HEK293 (cell line): Measurements from ENCODE around the gene GMDS.

Source experiments
- CTCF ChIA-PET: fragments of 350-600 bp; formaldehyde crosslinking; extraction: SDS; loops from one replicate; lab custom pipeline; 2021; ENCODE audit warnings: antibody characterized with exemption; lab: Yijun Ruan, JAX
- POLR2A ChIA-PET: fragments of 300-600 bp; formaldehyde crosslinking; extraction: SDS; loops from one replicate; lab custom pipeline; 2020; ENCODE audit warnings: antibody characterized with exemption, inconsistent platforms; lab: Yijun Ruan, JAX
- H3K27ac ChIP-seq: fragments of 200-500 bp; sonication (Bioruptor generic); 2 replicates; pipeline ENCODE4 v1.5.1; 2014; ENCODE audit warnings: low read depth, low read length, control low read depth, inconsistent platforms; ENCODE audit errors: extremely low read depth
- H3K36me3 ChIP-seq, 2 experiments: fragments of 200-500 bp in 1 of 2; sonication (Bioruptor generic) in 1 of 2; 1 replicate in 1 of 2; 2 replicates in 1 of 2; pipeline ENCODE4 v1.5.1; 2014 to 2017; ENCODE audit warnings: inconsistent platforms in 2 of 2, low read length in 2 of 2; ENCODE audit not compliant: control insufficient read depth in 2 of 2, insufficient read depth in 1 of 2
- H3K4me1 ChIP-seq: fragments of 200-500 bp; sonication (Bioruptor generic); 2 replicates; pipeline ENCODE4 v1.5.1; 2014; ENCODE audit warnings: mild to moderate bottlenecking, low read length, inconsistent platforms; ENCODE audit not compliant: control insufficient read depth, insufficient read depth
- H3K4me3 ChIP-seq: 2 replicates; pipeline ENCODE4 v1.5.1; 2011; ENCODE audit warnings: low read depth, mild to moderate bottlenecking, control low read depth, low read length, moderate library complexity
- H3K9me3 ChIP-seq: fragments of 200-500 bp; sonication (Bioruptor generic); 2 replicates; pipeline ENCODE4 v1.5.1; 2014; ENCODE audit warnings: low read depth, low read length, inconsistent platforms; ENCODE audit not compliant: control insufficient read depth, insufficient read depth
- BCL11B ChIP-seq: fragments of 450-650 bp; formaldehyde crosslinking; IDR thresholded peaks from 2 replicates; pipeline ENCODE4 v1.5.1; 2016; ENCODE audit warnings: low read depth, missing biosample characterization, missing genetic modification characterization
- GLIS1 ChIP-seq: fragments of 450-650 bp; formaldehyde crosslinking; IDR thresholded peaks from 2 replicates; pipeline ENCODE4 v1.5.1; 2016; ENCODE audit warnings: missing biosample characterization, missing genetic modification characterization
- KLF10 ChIP-seq: fragments of 450-650 bp; IDR thresholded peaks from 2 replicates; pipeline ENCODE4 v1.5.1; 2018; ENCODE audit warnings: missing biosample characterization, mild to moderate bottlenecking, missing genetic modification characterization
- PRDM10 ChIP-seq: fragments of 450-650 bp; formaldehyde crosslinking; IDR thresholded peaks from 2 replicates; pipeline ENCODE4 v1.5.1; 2016; ENCODE audit warnings: missing biosample characterization, missing genetic modification characterization
- RBAK ChIP-seq: fragments of 450-650 bp; formaldehyde crosslinking; IDR thresholded peaks from 2 replicates; pipeline ENCODE4 v1.5.1; 2016; ENCODE audit warnings: missing biosample characterization, missing genetic modification characterization
- REST ChIP-seq: fragments of 450-650 bp; formaldehyde crosslinking; IDR thresholded peaks from 2 replicates; pipeline ENCODE4 v1.5.1; 2016; ENCODE audit warnings: missing biosample characterization, missing genetic modification characterization
- YY1 ChIP-seq: fragments of 450-650 bp; formaldehyde crosslinking; IDR thresholded peaks from 2 replicates; pipeline ENCODE4 v1.5.1; 2018; ENCODE audit warnings: missing biosample characterization, missing genetic modification characterization
- ZEB2 ChIP-seq: fragments of 450-650 bp; formaldehyde crosslinking; IDR thresholded peaks from 2 replicates; pipeline ENCODE4 v1.5.1; 2016; ENCODE audit warnings: missing biosample characterization, missing genetic modification characterization
- ZIC2 ChIP-seq: fragments of 450-650 bp; formaldehyde crosslinking; IDR thresholded peaks from 2 replicates; pipeline ENCODE4 v1.5.1; 2016; ENCODE audit warnings: missing biosample characterization, missing genetic modification characterization
- ZNF114 ChIP-seq: fragments of 450-650 bp; formaldehyde crosslinking; IDR thresholded peaks from 2 replicates; pipeline ENCODE4 v1.5.0; 2017; ENCODE audit warnings: missing biosample characterization, missing genetic modification characterization
- ZNF174 ChIP-seq: fragments of 450-650 bp; formaldehyde crosslinking; IDR thresholded peaks from 2 replicates; pipeline ENCODE4 v1.5.0; 2017; ENCODE audit warnings: missing biosample characterization, mild to moderate bottlenecking, missing genetic modification characterization
- ZNF211 ChIP-seq: fragments of 450-650 bp; formaldehyde crosslinking; IDR thresholded peaks from 2 replicates; pipeline ENCODE4 v1.5.1; 2016; ENCODE audit warnings: low read depth, missing biosample characterization, missing genetic modification characterization
- ZNF24 ChIP-seq: fragments of 450-650 bp; formaldehyde crosslinking; IDR thresholded peaks from 2 replicates; pipeline ENCODE4 v1.5.1; 2016; ENCODE audit warnings: missing biosample characterization, missing genetic modification characterization
- ZNF341 ChIP-seq: fragments of 450-650 bp; formaldehyde crosslinking; IDR thresholded peaks from 2 replicates; pipeline ENCODE4; 2016; ENCODE audit warnings: low read depth, missing biosample characterization, missing genetic modification characterization
- ZNF48 ChIP-seq: fragments of 450-650 bp; formaldehyde crosslinking; IDR thresholded peaks from 2 replicates; pipeline ENCODE4 v1.5.1; 2016; ENCODE audit warnings: missing biosample characterization, missing genetic modification characterization
- ZNF521 ChIP-seq: fragments of 450-650 bp; formaldehyde crosslinking; IDR thresholded peaks from 2 replicates; pipeline ENCODE4 v1.5.1; 2017; ENCODE audit warnings: missing biosample characterization, mild to moderate bottlenecking, missing genetic modification characterization
- ZNF585B ChIP-seq: fragments of 450-650 bp; formaldehyde crosslinking; IDR thresholded peaks from 2 replicates; pipeline ENCODE4 v1.5.1; 2016; ENCODE audit warnings: missing biosample characterization, missing genetic modification characterization
- ZNF624 ChIP-seq: fragments of 450-650 bp; formaldehyde crosslinking; IDR thresholded peaks from 2 replicates; pipeline ENCODE4 v1.5.1; 2017; ENCODE audit warnings: missing biosample characterization, missing genetic modification characterization
- ZNF701 ChIP-seq: fragments of 450-650 bp; formaldehyde crosslinking; IDR thresholded peaks from 2 replicates; pipeline ENCODE4 v1.5.1; 2016; ENCODE audit warnings: missing biosample characterization, missing genetic modification characterization
- ZNF776 ChIP-seq: fragments of 450-650 bp; formaldehyde crosslinking; IDR thresholded peaks from 2 replicates; pipeline ENCODE4 v1.5.0; 2017; ENCODE audit warnings: missing biosample characterization, missing genetic modification characterization, borderline replicate concordance
- ZNF777 ChIP-seq: fragments of 450-650 bp; formaldehyde crosslinking; IDR thresholded peaks from 2 replicates; pipeline ENCODE4 v1.5.1; 2017; ENCODE audit warnings: missing biosample characterization, missing genetic modification characterization, borderline replicate concordance
- ZNF785 ChIP-seq: fragments of 450-650 bp; formaldehyde crosslinking; IDR thresholded peaks from 2 replicates; pipeline ENCODE4 v1.5.1; 2016; ENCODE audit warnings: missing biosample characterization, missing genetic modification characterization

GMDS gene

GRCh38 chr6:1781152-1781816 is 464.1 kb downstream of the GMDS start:
- Histone ChIP-seq H3K9me3 (no peaks in the 10 kb centered on the region), H3K4me3 (no peak overlapping the region), H3K27ac (no peak overlapping the region), H3K36me3 (no peaks in the 10 kb centered on the region), H3K4me1 (no peaks in the 10 kb centered on the region)
- ChIA-PET POLR2A (no interaction called here), CTCF (interaction anchor here (0.7 to 1.0 kb wide), 2 partner anchors 9 to 13 kb away, joined by 3 to 4 read pairs; no protein-coding TSS in a partner anchor)
- TF ChIP-seq ZEB2 (tag by site-specific recombination) (0 out of 2 replicates have a peak, but pooled peaks have one; percentile 17), YY1 (tag by site-specific recombination) (no peak), ZNF341 (tag by site-specific recombination) (peak; percentile 47), ZIC2 (tag by site-specific recombination) (peak; percentile 43), REST (tag by site-specific recombination) (peak; percentile 50; the same call in 1 of the 2 replicates), ZNF624 (tag by site-specific recombination) (no peak)

GRCh38 chr6:1780251-1780867 is 465.0 kb downstream of the GMDS start:
- Histone ChIP-seq H3K4me1 (no peaks in the 10 kb centered on the region), H3K4me3 (no peak overlapping the region), H3K36me3 (no peaks in the 10 kb centered on the region), H3K27ac (no peak overlapping the region), H3K9me3 (no peaks in the 10 kb centered on the region)
- TF ChIP-seq ZNF174 (tag by site-specific recombination): no peak
- TF ChIP-seq ZNF211 (tag by site-specific recombination): no peak
- TF ChIP-seq ZNF776 (tag by site-specific recombination): no peak
- no peak for TF ChIP-seq KLF10
- TF ChIP-seq ZNF48 (tag by site-specific recombination): no peak
- TF ChIP-seq ZNF701: no peak
- TF ChIP-seq PRDM10 (tag by site-specific recombination): no peak
- no peak for TF ChIP-seq ZNF114 (tag by site-specific recombination)
- no peak for TF ChIP-seq GLIS1 (tag by site-specific recombination)
- TF ChIP-seq BCL11B (tag by site-specific recombination): no peak
- no peak for TF ChIP-seq ZNF521 (tag by site-specific recombination)
- no peak for TF ChIP-seq ZNF777 (tag by site-specific recombination)
- TF ChIP-seq ZNF24: no peak
- no peak for TF ChIP-seq RBAK (tag by site-specific recombination)
- TF ChIP-seq ZNF585B (tag by site-specific recombination): no peak
- TF ChIP-seq ZNF785 (tag by site-specific recombination): no peak
- POLR2A ChIA-PET: no interaction called here
- CTCF ChIA-PET: interaction anchor here (1.5 kb wide), 1 partner anchor 10 kb away, joined by 4 read pairs; no protein-coding TSS in a partner anchor
